HG03175 (cell line): ENCODE results near the gene DYRK1A.

Source experiments
- ATAC-seq: cut with Tn5 transposase; IDR thresholded peaks from one replicate; pipeline ENCODE4 v1.9.1; 2021; ENCODE audit warnings: mild to moderate bottlenecking, moderate library complexity; ENCODE audit not compliant: unreplicated experiment

Gene DYRK1A

DNA sequence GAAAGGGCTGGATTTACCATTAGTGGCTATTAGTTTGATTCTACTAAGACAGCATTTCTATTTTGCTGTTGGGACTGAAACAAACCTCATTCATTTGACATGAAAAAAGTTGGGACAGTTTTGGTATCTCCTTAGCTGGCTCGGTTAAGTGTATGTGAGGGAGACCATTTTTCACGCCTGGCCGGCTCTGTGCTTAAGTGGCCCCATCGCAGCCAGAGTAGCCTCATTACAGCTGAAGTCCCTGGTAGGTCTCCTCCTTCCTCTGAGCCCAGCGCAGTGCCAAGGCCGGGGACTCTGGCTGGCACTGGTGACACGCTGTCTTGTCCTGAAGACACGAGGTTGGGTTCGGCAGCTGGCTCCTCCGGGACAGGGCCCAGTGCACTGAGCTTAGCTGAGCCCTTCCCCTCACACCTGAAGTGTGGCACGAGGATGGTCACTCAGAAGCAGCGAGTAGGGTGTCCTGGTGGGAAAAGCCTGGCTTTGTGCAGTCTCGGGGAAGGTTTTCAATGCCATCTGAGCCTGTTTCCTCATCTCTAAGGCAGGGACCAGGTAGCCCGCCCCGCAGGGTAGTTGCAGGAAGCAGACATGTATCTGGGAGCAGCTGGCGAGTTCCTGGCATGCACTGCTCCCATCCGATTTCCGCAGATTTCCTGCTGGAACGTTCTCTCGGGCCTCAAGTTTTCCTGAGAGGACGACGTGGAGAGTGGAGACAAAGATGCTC is 196.5 kb downstream of the DYRK1A start:
- peak; percentile 10 for ATAC-seq

DNA sequence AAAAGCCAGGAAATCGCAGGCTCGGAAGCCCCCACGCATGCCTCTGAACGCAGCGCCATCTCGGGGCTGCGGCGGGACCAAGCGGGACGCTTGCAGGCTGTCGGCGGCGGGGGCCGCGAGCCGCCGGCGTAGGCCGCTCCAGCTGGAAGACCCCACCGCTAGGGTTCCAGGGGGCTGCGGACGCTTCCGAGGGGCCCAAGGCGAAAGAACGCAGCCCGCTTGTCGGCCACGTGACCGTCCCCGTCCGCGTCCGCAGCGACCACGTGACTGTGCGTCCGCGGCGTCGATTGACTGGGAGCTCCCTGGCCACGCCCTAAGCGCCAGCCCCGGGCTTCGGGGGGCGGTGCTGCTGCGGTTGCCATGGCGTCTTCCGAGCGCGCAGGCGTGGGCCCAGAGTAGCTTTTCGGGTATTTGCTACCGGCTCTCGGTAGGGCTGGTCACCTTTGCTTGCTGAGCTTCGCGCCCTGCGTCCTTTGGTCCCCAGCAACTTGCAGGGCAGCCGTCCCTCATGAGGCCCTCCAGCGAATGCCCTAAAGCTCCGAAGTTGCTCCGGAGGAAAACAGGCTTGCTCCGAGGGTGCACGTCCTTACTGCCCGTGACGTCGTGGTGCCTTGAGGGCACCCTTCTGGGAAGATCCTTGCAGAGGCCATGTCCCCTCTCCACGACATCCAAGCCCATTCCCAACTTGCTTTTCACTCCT is 197.2 kb downstream of the DYRK1A start:
- peak; percentile 91 for ATAC-seq

DNA sequence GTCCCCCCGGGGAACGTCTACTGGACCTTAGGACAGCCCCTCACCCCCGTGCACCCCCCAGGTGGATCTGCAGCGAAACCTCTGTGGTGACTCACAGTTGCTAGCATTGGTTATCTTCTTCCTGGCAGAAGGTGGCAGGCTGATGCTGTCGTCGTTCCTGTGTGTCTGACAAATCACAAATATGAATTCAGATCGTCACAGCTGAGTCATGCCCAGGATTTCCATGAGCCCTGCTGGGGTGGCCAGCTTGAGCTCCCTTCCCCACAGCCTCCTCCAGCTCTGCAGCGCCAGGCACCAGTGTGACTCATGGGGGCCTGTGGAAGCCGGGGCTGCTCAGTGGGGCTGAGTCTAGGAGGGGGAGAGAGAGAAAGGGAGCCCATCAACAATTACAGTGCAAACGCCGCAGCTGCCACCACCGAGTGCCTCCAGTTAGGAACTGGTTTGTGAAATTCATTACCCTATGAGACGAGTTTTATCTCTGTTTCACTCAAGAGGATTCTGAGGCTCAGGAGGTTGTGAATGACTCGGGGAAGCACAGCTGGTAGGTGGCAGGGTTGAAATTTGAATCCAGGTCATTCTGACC is 197.9 kb downstream of the DYRK1A start:
- peak; percentile 43 for ATAC-seq

DNA sequence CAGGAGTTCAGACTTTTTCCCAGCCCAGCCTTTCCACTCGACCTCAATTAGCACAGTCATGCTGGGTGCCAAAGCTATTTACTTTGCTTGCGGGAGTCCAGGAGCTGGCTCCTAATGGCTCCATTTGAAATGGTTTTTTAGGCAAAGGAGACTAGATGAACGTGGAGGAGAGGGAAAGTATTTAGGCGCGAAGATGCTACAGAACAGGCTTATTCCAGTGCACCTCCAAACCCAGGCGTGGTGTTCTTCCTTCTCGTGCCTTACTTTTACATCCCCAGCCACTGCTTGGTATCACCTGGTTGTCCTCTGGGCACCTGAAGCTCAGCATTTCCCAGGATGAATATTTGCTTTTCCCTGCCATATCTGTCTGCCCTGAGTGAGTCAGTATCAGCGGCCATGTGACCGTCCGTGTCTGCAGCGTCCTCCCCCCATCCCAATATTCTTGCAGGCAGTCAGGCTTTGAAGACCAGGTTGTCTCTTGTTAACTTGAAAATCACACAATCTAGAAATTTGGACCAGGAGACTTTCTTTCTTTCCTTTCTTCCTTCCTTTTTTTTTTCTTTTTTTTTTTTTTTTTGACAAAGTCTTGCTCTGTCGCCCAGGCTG is 198.5 kb downstream of the DYRK1A start:
- ATAC-seq = no peak

DNA sequence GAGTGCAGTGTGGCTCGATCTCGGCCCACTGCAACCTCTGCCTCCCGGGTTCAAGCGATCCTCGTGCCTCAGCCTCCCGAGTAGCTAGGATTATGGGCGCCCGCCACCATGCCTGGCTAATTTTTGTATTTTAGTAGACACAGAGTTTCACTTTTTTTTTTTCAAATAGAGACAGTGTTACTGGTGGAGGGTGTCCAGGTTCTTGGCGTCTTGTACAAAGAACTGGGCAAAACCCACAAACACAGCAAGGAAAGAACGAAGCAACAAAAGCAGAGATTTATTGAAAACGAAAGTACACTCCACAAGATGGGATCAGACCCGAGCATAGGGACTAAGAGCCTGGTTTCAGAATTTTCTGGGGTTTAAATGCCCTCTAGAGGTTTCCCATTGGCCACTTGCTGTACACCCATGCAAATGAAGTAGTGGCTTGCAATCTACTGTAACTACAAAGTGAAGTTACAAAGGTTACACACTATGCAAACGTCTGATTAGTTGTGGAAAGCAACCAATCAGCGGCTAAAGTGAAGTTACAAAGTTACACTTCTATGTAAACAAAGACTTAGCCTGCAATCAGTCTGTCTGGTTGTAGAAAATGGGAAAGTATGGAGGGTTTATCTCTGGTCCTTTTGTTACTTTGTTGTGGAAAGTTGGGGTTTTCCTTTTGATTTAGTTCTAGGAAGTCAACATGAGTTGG is 199.1 kb downstream of the DYRK1A start:
- no peak for ATAC-seq

DNA sequence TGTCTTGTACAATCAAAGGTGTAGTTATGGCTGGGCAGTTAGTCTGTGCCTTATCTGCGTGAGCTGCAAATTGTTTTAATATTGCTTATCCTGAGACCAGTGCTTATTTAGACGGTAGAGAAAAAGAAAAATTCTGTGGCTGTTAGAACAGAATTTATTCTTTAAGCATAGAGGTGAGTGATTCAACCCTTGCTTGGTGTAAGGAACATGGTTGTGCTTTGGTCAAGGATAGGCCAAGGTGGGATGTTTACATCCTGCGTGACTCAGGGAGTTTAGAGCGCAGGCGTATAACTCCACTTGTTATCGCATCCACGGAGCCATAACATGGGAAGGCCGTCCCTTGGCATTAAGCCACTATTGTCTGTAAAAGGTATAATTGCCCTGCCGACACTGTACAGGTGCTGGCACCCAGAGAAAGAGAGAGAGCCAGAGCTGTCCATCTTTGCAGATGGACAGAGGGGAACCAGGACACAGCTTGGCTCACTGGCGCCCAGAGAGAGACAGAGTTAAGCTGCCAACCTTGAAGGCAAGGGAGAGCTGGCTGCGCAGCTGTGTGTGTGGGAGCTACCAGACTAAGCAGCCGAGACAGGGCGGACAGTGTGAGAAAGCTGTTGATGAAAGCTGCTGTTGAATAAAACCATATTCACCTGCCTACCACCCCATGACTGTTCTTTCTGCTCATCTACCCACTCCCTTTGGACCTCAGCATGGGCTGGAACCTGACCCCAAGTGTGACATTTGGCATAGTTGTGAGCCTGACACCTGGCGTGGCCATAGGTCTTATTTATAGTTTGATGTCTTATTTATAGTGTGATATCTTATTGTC is 200.4 kb downstream of the DYRK1A start:
- ATAC-seq = no peak

DNA sequence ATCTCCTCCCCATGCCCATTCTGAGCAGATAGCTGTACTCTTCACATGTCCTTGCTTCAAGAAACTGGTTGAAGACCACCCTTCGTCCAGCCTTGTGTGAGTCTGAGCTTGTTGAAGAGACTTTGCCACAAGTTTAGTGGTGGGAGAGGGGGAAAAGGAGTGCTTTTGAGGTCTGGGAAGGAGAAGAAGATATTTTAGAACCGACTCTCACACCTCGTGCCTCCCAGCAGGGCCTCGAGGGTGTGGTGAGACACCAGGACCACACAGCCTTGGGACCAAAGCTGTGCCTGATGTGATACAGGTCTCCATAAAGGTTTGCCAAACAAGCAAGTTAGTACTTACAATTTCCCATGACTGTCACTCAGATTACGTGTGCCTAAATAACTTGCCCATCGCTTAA is 201.8 kb downstream of the DYRK1A start:
- ATAC-seq = no peak

DNA sequence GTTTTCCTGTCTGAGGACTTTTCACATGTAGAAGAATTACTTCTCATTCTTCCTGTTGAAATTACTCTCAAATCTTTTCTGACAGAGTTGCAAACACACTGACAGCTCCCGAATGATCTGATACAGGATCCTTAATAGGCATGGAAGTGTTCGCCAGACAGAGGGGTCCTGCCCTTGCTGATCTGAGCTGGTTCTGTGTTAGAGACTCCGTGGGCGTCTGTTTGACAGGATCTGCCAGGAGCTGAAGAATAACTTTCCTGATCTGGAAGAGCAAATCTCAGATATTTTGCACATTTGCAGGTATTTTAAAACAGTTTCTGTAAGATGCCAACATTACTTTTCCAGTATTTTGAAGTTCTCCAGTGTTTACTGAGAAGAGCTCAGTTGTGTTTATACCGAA is 202.3 kb downstream of the DYRK1A start:
- no peak for ATAC-seq

DNA sequence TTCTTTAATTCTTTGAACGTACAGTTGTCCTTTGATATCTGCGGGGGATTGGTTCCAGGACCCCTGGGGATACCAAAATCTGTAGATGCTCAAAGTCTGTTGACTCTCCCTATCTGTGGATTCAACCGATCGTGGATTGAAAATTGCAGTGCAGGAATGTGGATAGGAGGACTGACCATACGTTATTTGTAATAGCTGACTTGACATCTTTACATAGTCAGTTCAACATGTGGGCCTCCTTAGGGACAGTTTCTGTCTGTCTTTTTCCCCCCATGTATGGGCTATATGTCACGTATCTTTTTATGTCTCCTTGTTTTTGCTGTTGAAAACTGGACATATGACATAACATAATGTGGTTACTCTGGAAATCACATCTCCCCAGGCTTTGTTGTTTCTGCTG is 204.9 kb downstream of the DYRK1A start:
- no peak for ATAC-seq

DNA sequence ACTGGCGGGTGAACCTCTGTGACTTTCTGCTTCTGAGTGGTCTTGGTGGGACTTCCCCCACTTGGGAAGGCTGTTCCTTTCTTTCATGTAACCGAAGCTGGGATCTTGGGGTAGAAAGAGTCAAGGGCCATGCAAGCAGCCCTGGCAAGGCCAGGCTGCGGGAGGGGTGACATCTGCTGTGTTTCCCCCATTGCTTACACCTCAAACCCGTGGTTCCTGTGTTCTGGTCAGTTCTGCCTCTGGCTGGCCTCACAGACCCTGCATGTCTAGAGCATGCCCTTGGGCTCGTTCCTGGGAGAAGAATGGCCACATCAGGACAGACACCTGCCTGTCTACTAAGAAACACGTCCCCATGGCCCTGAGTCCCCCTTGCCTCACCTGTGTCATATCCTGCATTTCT is 207.7 kb downstream of the DYRK1A start:
- ATAC-seq = no peak

DNA sequence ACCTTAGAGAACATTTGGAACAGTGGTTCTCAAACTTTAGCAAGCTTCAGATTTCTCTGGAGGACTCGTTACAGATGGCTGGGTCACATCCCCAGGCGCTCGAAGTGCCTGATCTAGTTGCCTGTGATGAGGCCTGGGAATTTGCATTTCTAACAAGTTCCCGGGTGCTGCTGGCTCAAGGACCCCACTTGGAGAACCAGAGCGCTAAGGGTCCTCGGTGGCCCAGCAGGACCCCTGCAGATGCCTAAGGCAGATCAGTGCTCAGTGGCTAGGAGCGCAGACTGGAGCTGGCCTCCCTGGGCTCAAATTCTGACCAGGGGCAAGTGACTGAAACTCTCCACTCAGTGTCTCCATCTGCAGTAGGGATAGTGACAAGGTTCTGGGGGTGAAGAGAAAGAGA is 208.2 kb downstream of the DYRK1A start:
- ATAC-seq = no peak

DNA sequence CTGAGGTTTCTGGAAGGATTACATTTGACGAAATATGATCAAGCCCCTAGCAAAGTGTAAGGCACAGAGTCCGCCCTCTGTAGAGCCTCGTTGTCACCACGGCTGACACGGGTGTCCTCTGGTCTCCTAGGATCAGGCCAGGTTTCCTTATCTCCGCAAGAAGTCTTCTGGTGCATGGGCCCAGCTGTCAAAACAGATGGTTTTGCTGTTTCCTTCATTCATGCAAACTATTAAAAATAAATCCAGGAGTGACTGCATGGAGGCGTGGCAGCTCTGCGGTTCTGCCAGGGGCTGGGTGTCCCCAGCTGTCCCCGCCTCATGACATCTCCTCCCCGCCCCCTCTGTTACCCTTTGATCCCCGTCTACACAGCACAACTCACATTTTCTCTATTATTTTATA is 209.0 kb downstream of the DYRK1A start:
- ATAC-seq = no peak
